ENCODE data around the gene OR6C2.
"Not testable (repeated sequence)": the region's sequence is repeated elsewhere in the genome, so short reads cannot be mapped to it uniquely, and the experiment has no call there.

OR6C2 gene

DNA sequence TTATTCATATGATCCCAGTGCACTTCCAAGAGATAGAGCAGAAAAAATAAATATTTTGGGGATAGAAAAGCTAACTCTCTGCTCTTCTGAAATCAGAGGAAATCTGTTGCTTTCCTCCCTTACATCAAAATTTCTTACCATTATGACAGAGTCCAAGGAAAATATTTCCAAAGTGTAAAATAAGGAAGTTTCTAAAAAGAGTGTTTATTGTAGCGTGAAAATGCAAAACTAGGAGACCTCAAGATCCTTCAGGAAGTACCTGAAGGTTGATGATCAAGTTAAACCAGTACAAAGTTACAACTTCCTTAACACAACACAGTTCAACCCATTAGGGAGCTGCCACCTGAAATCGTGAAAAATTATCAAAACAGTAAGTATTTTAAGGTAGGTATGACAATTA is at the start of gene OR6C2:
Gene OR6C2, plus strand, starts transcription at position 301 of the 400 bp plus-strand sequence. CDS start 8,138 bp downstream, outside the sequence.
- TF ChIP-seq, protein P1, sequence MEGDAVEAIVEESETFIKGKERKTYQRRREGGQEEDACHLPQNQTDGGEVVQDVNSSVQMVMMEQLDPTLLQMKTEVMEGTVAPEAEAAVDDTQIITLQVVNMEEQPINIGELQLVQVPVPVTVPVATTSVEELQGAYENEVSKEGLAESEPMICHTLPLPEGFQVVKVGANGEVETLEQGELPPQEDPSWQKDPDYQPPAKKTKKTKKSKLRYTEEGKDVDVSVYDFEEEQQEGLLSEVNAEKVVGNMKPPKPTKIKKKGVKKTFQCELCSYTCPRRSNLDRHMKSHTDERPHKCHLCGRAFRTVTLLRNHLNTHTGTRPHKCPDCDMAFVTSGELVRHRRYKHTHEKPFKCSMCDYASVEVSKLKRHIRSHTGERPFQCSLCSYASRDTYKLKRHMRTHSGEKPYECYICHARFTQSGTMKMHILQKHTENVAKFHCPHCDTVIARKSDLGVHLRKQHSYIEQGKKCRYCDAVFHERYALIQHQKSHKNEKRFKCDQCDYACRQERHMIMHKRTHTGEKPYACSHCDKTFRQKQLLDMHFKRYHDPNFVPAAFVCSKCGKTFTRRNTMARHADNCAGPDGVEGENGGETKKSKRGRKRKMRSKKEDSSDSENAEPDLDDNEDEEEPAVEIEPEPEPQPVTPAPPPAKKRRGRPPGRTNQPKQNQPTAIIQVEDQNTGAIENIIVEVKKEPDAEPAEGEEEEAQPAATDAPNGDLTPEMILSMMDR (conservative IDR thresholded peaks at IDR 0.05; ENCODE audit: control insufficient read depth, insufficient read depth, low read depth, low read length) = no peak
- no peak within 1 kb of the TSS for H3K4me3 ChIP-seq (ENCODE audit: control insufficient read depth, low read depth, low read length)
- no peak for DNase-seq (ENCODE audit: low read depth)

- no peak for DNase-seq (ENCODE audit: low read depth)
- H3K4me3 ChIP-seq (ENCODE audit: control insufficient read depth, low read depth, low read length) = no peak overlapping the region
- TF ChIP-seq, protein P1 (conservative IDR thresholded peaks at IDR 0.05; ENCODE audit: control insufficient read depth, insufficient read depth, low read depth, low read length) = no peak
Measured at GRCh38 chr12:55396326-55396725, 47.5 kb upstream of the OR6C2 start.

DNA sequence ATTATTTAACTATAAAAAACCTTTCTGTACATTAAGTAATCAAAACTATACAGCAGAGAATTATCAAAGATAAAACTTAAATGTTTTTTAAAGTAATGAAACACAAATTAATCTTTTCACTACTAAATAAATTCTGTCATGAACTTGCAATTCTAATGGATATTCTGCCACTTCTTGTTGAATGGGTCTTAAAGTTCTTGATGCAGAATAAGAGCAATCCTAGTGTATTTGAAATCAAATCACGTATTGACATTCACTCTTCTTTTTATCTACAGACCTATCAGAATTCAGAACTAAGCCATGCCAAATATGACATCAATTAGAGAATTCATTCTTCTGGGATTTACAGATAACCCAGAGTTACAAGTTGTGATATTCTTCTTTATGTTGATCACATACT is 43.6 kb upstream of the OR6C2 start, which contains the start of gene OR6C65:
Gene OR6C65, plus strand, starts transcription at position 301 of the 400 bp plus-strand sequence. Its CDS starts 0 bp downstream, at position 301.
- no peak within 1 kb of the TSS for H3K4me3 ChIP-seq (ENCODE audit: control insufficient read depth, low read depth, low read length)
- TF ChIP-seq, protein P1 (conservative IDR thresholded peaks at IDR 0.05; ENCODE audit: control insufficient read depth, insufficient read depth, low read depth, low read length) = no peak
- DNase-seq (ENCODE audit: low read depth) = no peak

DNA sequence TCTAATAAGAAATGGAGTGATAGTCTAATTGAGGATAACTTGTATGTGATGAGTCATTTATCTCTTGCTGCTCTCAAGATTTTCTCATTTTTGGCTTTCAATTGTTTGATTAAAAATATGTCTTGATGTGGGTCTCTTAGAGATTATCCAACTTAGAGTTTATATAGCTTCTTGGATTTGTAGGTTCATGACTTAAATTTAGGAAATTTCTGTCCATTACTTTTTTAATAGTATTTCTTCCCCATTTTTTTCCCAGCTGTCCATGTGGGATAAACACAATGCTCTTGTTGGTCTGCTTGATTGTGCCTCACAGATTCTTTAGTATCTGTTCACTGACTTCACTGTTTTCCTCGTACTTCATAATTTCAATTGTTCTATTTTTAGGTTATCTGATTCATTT is 36.0 kb upstream of the OR6C2 start:
- TF ChIP-seq, protein P1 (conservative IDR thresholded peaks at IDR 0.05; ENCODE audit: control insufficient read depth, insufficient read depth, low read depth, low read length) = no peak
- no peak for DNase-seq (ENCODE audit: low read depth)
- no peak overlapping the region for H3K4me3 ChIP-seq (ENCODE audit: control insufficient read depth, low read depth, low read length)

DNA sequence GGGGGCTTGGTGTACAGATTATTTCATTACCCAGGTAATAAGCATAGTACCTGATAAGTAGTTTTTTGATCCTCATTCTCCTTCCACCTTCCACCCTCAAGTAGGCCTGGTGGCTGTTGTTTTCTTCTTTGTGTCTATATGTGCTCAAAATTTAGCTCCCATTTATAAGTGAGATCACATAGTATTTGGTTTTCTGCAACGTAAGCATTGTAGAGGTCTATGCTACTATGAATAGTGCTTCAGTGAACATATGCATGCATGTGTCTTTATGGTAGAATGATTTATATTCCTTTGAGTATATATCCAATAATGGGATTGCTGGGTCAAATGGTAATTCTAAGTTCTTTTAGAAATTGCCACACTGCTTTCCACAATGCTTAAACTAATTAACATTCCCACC is 34.7 kb upstream of the OR6C2 start:
- H3K4me3 ChIP-seq (ENCODE audit: control insufficient read depth, low read depth, low read length); DNase-seq (ENCODE audit: low read depth): not testable (repeated sequence)

GRCh38 chr12:55412138-55412537 is 31.7 kb upstream of the OR6C2 start:
- not testable (repeated sequence) for H3K4me3 ChIP-seq (ENCODE audit: control insufficient read depth, low read depth, low read length); DNase-seq (ENCODE audit: low read depth)

DNA sequence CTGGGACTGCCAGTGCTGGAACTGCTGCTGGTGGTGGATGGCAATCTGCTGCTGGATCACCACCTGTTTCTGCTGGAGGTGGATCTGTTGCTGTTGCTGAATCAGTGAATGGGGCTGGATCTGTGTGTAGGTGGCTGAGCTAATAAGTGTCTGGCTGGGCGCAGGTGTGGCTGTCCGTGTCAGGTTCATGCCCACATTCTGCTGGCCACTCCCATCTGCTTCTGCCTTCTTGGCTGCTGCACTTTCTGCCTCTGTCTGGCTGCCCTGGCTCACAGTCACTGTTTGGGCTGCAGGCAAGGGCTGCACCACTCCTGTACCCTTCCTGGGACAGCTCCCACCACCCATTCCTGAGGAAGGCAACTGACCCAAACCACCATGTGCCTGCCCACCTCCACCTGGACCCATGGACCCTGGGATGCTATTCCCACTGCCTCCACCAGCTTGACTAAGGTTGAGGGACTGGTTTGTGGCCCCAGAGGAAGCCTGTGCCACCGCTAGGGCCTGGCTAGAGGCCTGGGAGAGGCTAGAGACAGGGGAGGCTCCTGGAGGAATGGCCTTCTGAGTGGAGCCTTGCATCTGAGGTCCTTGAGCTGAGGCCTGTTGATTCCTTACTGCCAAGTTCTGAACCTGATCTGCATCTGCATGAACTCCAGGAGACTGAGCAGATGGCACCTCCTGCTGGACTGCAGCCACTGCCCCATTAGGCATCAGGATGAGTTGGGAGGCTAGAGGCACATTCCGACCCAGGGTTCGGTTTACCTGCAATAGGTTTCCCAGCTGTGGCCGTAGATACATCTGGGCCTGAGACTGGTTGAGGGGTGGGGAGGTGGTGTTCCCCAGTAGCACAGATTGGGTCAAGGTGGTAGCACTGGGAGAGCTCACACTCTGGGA is 30.1 kb upstream of the OR6C2 start:
- H3K4me3 ChIP-seq (ENCODE audit: control insufficient read depth, low read depth, low read length); DNase-seq (ENCODE audit: low read depth): not testable (repeated sequence)

GRCh38 chr12:55414396-55414823 is 29.5 kb upstream of the OR6C2 start:
- not testable (repeated sequence) for H3K4me3 ChIP-seq (ENCODE audit: control insufficient read depth, low read depth, low read length); DNase-seq (ENCODE audit: low read depth)

DNA sequence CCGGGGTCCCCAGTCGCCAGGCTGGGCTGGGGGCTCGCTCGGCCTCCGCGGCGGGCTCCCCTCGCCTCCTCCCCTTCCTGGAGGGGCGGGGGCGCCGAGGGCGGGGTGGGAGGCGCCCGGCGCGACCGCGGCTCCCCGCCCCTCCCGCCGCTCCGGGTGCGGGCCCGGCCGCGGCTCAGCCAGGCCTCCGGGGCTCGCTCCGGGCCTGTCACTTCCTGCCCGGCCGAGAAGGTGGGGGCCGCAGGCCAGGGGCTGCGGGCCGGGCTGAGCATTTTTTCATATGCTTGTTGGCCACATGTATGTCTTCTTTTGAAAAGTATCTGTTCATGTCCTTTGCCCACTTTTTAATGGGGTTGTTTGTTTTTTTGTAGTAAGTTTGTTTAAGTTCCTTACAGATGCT is 29.0 kb upstream of the OR6C2 start:
- DNase-seq (ENCODE audit: low read depth); H3K4me3 ChIP-seq (ENCODE audit: control insufficient read depth, low read depth, low read length): not testable (repeated sequence)
